ENCODE measurements around the gene PROK2. TPM values are rescaled to one million over a fixed set of nuclear protein-coding genes. Genes with fewer than 3 reads are reported as not detected.
A peak's percentile ranks its signal among the peaks of the same experiment; 100 is the strongest.

The PROK2 gene
- total and polyA plus RNA-seq, 4 donors = 0.14 to 2.0 (median 0.33) TPM; not detected in 1

- Histone ChIP-seq H3K27ac (ENCODE audit: low read depth, low read length) (no peak overlapping the region), H3K4me1 (ENCODE audit: control insufficient read depth, insufficient read depth, low read length) (no peaks in the 10 kb centered on the region), H3K4me3 (ENCODE audit: low read depth, low read length) (no peak overlapping the region), H3K9me3 (ENCODE audit: control insufficient read depth, insufficient read depth, low read length) (no peaks in the 10 kb centered on the region), H3K36me3 (ENCODE audit: control insufficient read depth, insufficient read depth, low read length) (no peaks in the 10 kb centered on the region), H3K27me3 (ENCODE audit: control insufficient read depth, insufficient read depth, low read length) (peaks cover 10% of the 10 kb centered on the region)
- DNase-seq (ENCODE audit: low read depth in 4 of 6, low spot score in 6 of 6) = no peak
- WGBS (ENCODE audit: insufficient coverage) = no CpG with 5 or more reads among the region's 1 CpG
Measured at GRCh38 chr3:71791634-71792033, 6.7 kb upstream of the PROK2 start.

GRCh38 chr3:71789922-71790321 lies 5.0 kb upstream of the PROK2 start:
- Histone ChIP-seq H3K27me3 (ENCODE audit: control insufficient read depth, insufficient read depth, low read length) (peaks cover 23% of the 10 kb centered on the region), H3K4me1 (ENCODE audit: control insufficient read depth, insufficient read depth, low read length) (peaks cover 8% of the 10 kb centered on the region), H3K27ac (ENCODE audit: low read depth, low read length) (no peak overlapping the region), H3K9me3 (ENCODE audit: control insufficient read depth, insufficient read depth, low read length) (no peaks in the 10 kb centered on the region), H3K36me3 (ENCODE audit: control insufficient read depth, insufficient read depth, low read length) (no peaks in the 10 kb centered on the region), H3K4me3 (ENCODE audit: low read depth, low read length) (no peak overlapping the region)
- no peak for DNase-seq (ENCODE audit: low read depth in 4 of 6, low spot score in 6 of 6)
- 100% methylated on average over 1 of the region's 1 CpG for WGBS (ENCODE audit: insufficient coverage)

GRCh38 chr3:71787851-71788405 lies 3.0 kb upstream of the PROK2 start:
- WGBS (ENCODE audit: insufficient coverage) = 95% methylated on average over 3 of the region's 7 CpGs
- Histone ChIP-seq H3K27ac (ENCODE audit: low read depth, low read length) (no peak overlapping the region), H3K36me3 (ENCODE audit: control insufficient read depth, insufficient read depth, low read length) (no peaks in the 10 kb centered on the region), H3K27me3 (ENCODE audit: control insufficient read depth, insufficient read depth, low read length) (peaks cover 41% of the 10 kb centered on the region), H3K4me3 (ENCODE audit: low read depth, low read length) (no peak overlapping the region), H3K4me1 (ENCODE audit: control insufficient read depth, insufficient read depth, low read length) (peaks cover 16% of the 10 kb centered on the region), H3K9me3 (ENCODE audit: control insufficient read depth, insufficient read depth, low read length) (no peaks in the 10 kb centered on the region)
- no peak for DNase-seq (ENCODE audit: low read depth in 4 of 6, low spot score in 6 of 6)

GRCh38 chr3:71786551-71786950 lies 1.6 kb upstream of the PROK2 start:
- no peak overlapping the region for H3K27ac ChIP-seq (ENCODE audit: low read depth, low read length)
- no peaks in the 10 kb centered on the region for H3K36me3 ChIP-seq (ENCODE audit: control insufficient read depth, insufficient read depth, low read length)
- H3K4me3 ChIP-seq (ENCODE audit: low read depth, low read length) = no peak overlapping the region
- H3K9me3 ChIP-seq (ENCODE audit: control insufficient read depth, insufficient read depth, low read length) = no peaks in the 10 kb centered on the region
- H3K4me1 ChIP-seq (ENCODE audit: control insufficient read depth, insufficient read depth, low read length) = peaks cover 16% of the 10 kb centered on the region
- WGBS (ENCODE audit: insufficient coverage) = no CpG with 5 or more reads among the region's 6 CpGs
- peaks cover 52% of the 10 kb centered on the region for H3K27me3 ChIP-seq (ENCODE audit: control insufficient read depth, insufficient read depth, low read length)
- peak in 2 of 6 donors; percentile 56 to 84 for DNase-seq (ENCODE audit: low read depth in 4 of 6, low spot score in 6 of 6)

- H3K27ac ChIP-seq (ENCODE audit: low read depth, low read length) = no peak overlapping the region
- WGBS (ENCODE audit: insufficient coverage) = 8% methylated on average over 8 of the region's 8 CpGs
- H3K4me3 ChIP-seq (ENCODE audit: low read depth, low read length) = no peak overlapping the region
Measured at GRCh38 chr3:71786217-71786549, 1.2 kb upstream of the PROK2 start.

GRCh38 chr3:71785532-71786216 lies 726 bp upstream of the PROK2 start:
- H3K9me3 ChIP-seq (ENCODE audit: control insufficient read depth, insufficient read depth, low read length) = no peaks in the 10 kb centered on the region
- DNase-seq (ENCODE audit: low read depth in 4 of 6, low spot score in 6 of 6) = peak in 2 of 6 donors; percentile 28 to 31

More at GRCh38 chr3:71786217-71786549, 1.2 kb upstream of the PROK2 start:
- Histone ChIP-seq H3K27me3 (ENCODE audit: control insufficient read depth, insufficient read depth, low read length) (peaks cover 55% of the 10 kb centered on the region), H3K9me3 (ENCODE audit: control insufficient read depth, insufficient read depth, low read length) (no peaks in the 10 kb centered on the region), H3K36me3 (ENCODE audit: control insufficient read depth, insufficient read depth, low read length) (no peaks in the 10 kb centered on the region), H3K4me1 (ENCODE audit: control insufficient read depth, insufficient read depth, low read length) (peaks cover 16% of the 10 kb centered on the region)
- peak in 1 of 6 donors; percentile 37 for DNase-seq (ENCODE audit: low read depth in 4 of 6, low spot score in 6 of 6)

GRCh38 chr3:71784201-71784913 lies 591 bp downstream of the PROK2 start:
- peaks cover 16% of the 10 kb centered on the region for H3K4me1 ChIP-seq (ENCODE audit: control insufficient read depth, insufficient read depth, low read length)
- H3K36me3 ChIP-seq (ENCODE audit: control insufficient read depth, insufficient read depth, low read length) = no peaks in the 10 kb centered on the region
- WGBS (ENCODE audit: insufficient coverage) = under 1% methylated on average over 22 of the region's 23 CpGs
- H3K27me3 ChIP-seq (ENCODE audit: control insufficient read depth, insufficient read depth, low read length) = peaks cover 60% of the 10 kb centered on the region
- no peaks in the 10 kb centered on the region for H3K9me3 ChIP-seq (ENCODE audit: control insufficient read depth, insufficient read depth, low read length)
- no peak overlapping the region for H3K4me3 ChIP-seq (ENCODE audit: low read depth, low read length)
- peak in 1 of 6 donors; percentile 28 for DNase-seq (ENCODE audit: low read depth in 4 of 6, low spot score in 6 of 6)
- no peak overlapping the region for H3K27ac ChIP-seq (ENCODE audit: low read depth, low read length)

More at GRCh38 chr3:71785532-71786216, 726 bp upstream of the PROK2 start:
- no peaks in the 10 kb centered on the region for H3K36me3 ChIP-seq (ENCODE audit: control insufficient read depth, insufficient read depth, low read length)
- peaks cover 56% of the 10 kb centered on the region for H3K27me3 ChIP-seq (ENCODE audit: control insufficient read depth, insufficient read depth, low read length)
- 0% methylated on average over 21 of the region's 28 CpGs for WGBS (ENCODE audit: insufficient coverage)
- peaks cover 16% of the 10 kb centered on the region for H3K4me1 ChIP-seq (ENCODE audit: control insufficient read depth, insufficient read depth, low read length)
- H3K27ac ChIP-seq (ENCODE audit: low read depth, low read length) = no peak overlapping the region
- no peak overlapping the region for H3K4me3 ChIP-seq (ENCODE audit: low read depth, low read length)

GRCh38 chr3:71783152-71783551 lies 1.8 kb downstream of the PROK2 start:
- peaks cover 16% of the 10 kb centered on the region for H3K4me1 ChIP-seq (ENCODE audit: control insufficient read depth, insufficient read depth, low read length)
- no peaks in the 10 kb centered on the region for H3K9me3 ChIP-seq (ENCODE audit: control insufficient read depth, insufficient read depth, low read length)
- peaks cover 56% of the 10 kb centered on the region for H3K27me3 ChIP-seq (ENCODE audit: control insufficient read depth, insufficient read depth, low read length)
- no peak for DNase-seq (ENCODE audit: low read depth in 4 of 6, low spot score in 6 of 6)
- H3K4me3 ChIP-seq (ENCODE audit: low read depth, low read length) = no peak overlapping the region
- H3K36me3 ChIP-seq (ENCODE audit: control insufficient read depth, insufficient read depth, low read length) = no peaks in the 10 kb centered on the region
- H3K27ac ChIP-seq (ENCODE audit: low read depth, low read length) = no peak overlapping the region
- WGBS (ENCODE audit: insufficient coverage) = no CpG with 5 or more reads among the region's 1 CpG

GRCh38 chr3:71780430-71780829 lies 4.5 kb downstream of the PROK2 start:
- no peaks in the 10 kb centered on the region for H3K36me3 ChIP-seq (ENCODE audit: control insufficient read depth, insufficient read depth, low read length)
- no peak overlapping the region for H3K4me3 ChIP-seq (ENCODE audit: low read depth, low read length)
- H3K27ac ChIP-seq (ENCODE audit: low read depth, low read length) = no peak overlapping the region
- H3K27me3 ChIP-seq (ENCODE audit: control insufficient read depth, insufficient read depth, low read length) = peaks cover 42% of the 10 kb centered on the region
- H3K9me3 ChIP-seq (ENCODE audit: control insufficient read depth, insufficient read depth, low read length) = no peaks in the 10 kb centered on the region
- 92% methylated on average over 4 of the region's 4 CpGs for WGBS (ENCODE audit: insufficient coverage)
- no peak for DNase-seq (ENCODE audit: low read depth in 4 of 6, low spot score in 6 of 6)
- H3K4me1 ChIP-seq (ENCODE audit: control insufficient read depth, insufficient read depth, low read length) = peaks cover 11% of the 10 kb centered on the region
